Spleen (tissue), 7 donors: ENCODE data around the gene MICB.

Source experiments
- CTCF ChIP-seq, 11 experiments: fragments of 200-600 bp in 7 of 11; fragments of 450-650 bp in 4 of 11; sonication (generic) in 4 of 11; IDR thresholded peaks in 8 of 11; conservative IDR thresholded peaks in 3 of 11; 1 replicate in 7 of 11; 2 replicates in 4 of 11; pipeline versions ENCODE4 v1.4.0 to v1.8.0; 2016 to 2021; ENCODE audit warnings: antibody characterized with exemption in 11 of 11, inconsistent platforms in 4 of 11, mild to moderate bottlenecking in 1 of 11
- POLR2A ChIP-seq, 3 donors: fragments of 450-650 bp; IDR thresholded peaks; one replicate each; pipeline ENCODE4 v1.5.1; 2017; ENCODE audit warnings: antibody characterized with exemption in 3 of 3, mild to moderate bottlenecking in 1 of 3
- donor health status: DM: no; HTN: no; CAD: no; lungs with moderate emphysema.
- donor health status: DM: no; HTN: no; CAD: no.
- donor health status: DM: no; HTN: no; CAD: no.

GRCh38 chr6:31534521-31535040 lies 36.6 kb downstream of the MICB start:
- TF ChIP-seq POLR2A (IDR thresholded peaks at IDR 0.05) (no peak), CTCF (IDR thresholded peaks at IDR 0.05 in 8 of 11, conservative IDR thresholded peaks at IDR 0.05 in 3 of 11) (no peak)
